Measurements from ENCODE around the gene MTHFSD. TPM values are rescaled to one million over a fixed set of nuclear protein-coding genes. Genes with fewer than 3 reads are reported as not detected.

MTHFSD gene
- total and polyA plus RNA-seq, 7 donors: 5.5 to 18.8 (median 10.9) TPM

DNA sequence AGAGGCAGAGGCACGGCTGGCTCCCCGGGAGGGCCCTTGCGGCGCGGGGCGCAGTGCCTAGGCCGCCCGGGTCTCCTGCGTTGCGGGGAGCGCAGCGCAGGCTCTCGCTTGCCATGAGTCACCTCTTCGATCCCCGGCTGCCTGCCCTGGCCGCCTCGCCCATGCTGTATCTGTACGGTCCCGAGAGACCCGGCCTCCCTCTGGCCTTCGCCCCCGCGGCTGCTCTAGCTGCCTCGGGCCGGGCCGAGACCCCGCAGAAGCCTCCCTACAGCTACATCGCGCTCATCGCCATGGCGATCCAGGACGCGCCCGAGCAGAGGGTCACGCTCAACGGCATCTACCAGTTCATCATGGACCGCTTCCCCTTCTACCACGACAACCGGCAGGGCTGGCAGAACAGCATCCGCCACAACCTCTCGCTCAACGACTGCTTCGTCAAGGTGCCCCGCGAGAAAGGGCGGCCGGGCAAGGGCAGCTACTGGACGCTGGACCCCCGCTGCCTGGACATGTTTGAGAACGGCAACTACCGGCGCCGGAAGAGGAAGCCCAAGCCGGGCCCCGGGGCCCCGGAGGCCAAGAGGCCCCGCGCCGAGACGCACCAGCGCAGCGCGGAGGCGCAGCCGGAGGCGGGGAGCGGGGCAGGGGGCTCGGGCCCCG is 23.7 kb upstream of the MTHFSD start:
- Histone ChIP-seq H3K4me1 (peaks cover 0 to 31% (median 20%) of the 10 kb centered on the region in 4 donors), H3K27ac (peak overlapping the region in 2 of 4 donors; percentile 38 to 39), H3K27me3 (peaks cover 39 to 99% (median 56%) of the 10 kb centered on the region in 3 donors), H3K36me3 (no peaks in the 10 kb centered on the region), H3K9me3 (no peaks in the 10 kb centered on the region), H3K4me3 (peak overlapping the region in 1 of 4 donors; percentile 3)
- intact Hi-C loops (cut with DNase I): loop anchor here (10.0 kb wide), 1 partner anchor 176 kb away; no protein-coding TSS in a partner anchor
- TF ChIP-seq POLR2AphosphoS5 (IDR thresholded peaks at IDR 0.05) (no peak), EP300 (IDR thresholded peaks at IDR 0.05) (no peak), POLR2A (IDR thresholded peaks at IDR 0.05) (no peak)
- TF ChIP-seq, protein P1, sequence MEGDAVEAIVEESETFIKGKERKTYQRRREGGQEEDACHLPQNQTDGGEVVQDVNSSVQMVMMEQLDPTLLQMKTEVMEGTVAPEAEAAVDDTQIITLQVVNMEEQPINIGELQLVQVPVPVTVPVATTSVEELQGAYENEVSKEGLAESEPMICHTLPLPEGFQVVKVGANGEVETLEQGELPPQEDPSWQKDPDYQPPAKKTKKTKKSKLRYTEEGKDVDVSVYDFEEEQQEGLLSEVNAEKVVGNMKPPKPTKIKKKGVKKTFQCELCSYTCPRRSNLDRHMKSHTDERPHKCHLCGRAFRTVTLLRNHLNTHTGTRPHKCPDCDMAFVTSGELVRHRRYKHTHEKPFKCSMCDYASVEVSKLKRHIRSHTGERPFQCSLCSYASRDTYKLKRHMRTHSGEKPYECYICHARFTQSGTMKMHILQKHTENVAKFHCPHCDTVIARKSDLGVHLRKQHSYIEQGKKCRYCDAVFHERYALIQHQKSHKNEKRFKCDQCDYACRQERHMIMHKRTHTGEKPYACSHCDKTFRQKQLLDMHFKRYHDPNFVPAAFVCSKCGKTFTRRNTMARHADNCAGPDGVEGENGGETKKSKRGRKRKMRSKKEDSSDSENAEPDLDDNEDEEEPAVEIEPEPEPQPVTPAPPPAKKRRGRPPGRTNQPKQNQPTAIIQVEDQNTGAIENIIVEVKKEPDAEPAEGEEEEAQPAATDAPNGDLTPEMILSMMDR (IDR thresholded peaks at IDR 0.05): no peak
- no peak for DNase-seq
- WGBS, 2 donors: 6 to 17% methylated on average over 69 of the region's 69 CpGs

DNA sequence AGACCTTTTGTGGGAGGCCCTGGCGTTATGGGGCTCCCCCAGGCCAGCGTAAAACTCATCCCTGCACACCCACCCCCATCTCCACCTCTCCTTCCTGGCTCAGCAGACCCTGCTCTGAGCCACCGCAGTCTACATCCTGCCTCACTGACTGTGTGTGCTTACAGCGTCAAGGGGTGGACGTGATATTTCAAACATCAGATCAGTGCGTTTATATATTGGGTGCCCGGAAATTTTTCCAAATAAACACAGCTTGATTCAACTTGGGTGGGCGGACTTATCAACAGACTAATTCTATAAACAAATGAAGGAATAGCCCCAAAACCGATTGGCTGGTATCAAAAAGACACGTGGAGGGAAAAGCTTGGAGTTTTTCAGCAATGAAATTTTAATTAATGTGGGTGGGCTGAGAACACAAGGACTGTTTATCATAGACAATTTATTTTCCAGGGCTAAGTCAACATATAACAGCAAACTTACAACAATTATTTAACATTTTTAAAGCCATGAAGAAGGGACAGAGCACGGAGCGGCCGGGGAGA is 23.1 kb upstream of the MTHFSD start, which contains the start of gene FOXL1:
FOXL1 (plus strand) TSS at position 489 of the 539 bp plus-strand sequence. CDS start 175 bp downstream, outside the sequence.
- H3K4me1 ChIP-seq: peaks cover 0 to 31% (median 20%) of the 10 kb centered on the region in 4 donors
- peak within 1 kb of the TSS in 1 of 4 donors; percentile 3 for H3K4me3 ChIP-seq
- WGBS, 2 donors: 42 to 58% methylated on average over 13 of the region's 13 CpGs
- intact Hi-C loops (cut with DNase I): loop anchor here (10.0 kb wide), 1 partner anchor 177 kb away; no protein-coding TSS in a partner anchor
- no peaks in the 10 kb centered on the region for H3K9me3 ChIP-seq
- no peak for DNase-seq
- H3K36me3 ChIP-seq: no peaks in the 10 kb centered on the region
- TF ChIP-seq EP300 (IDR thresholded peaks at IDR 0.05) (no peak), POLR2AphosphoS5 (IDR thresholded peaks at IDR 0.05) (no peak), POLR2A (IDR thresholded peaks at IDR 0.05) (no peak)
- TF ChIP-seq, protein P1 (IDR thresholded peaks at IDR 0.05): no peak
- H3K27me3 ChIP-seq: peaks cover 39 to 99% (median 61%) of the 10 kb centered on the region in 3 donors
- peak within 1 kb of the TSS in 2 of 4 donors; percentile 38 to 39 for H3K27ac ChIP-seq

GRCh38 chr16:86577314-86577971 is 22.4 kb upstream of the MTHFSD start:
- no peak for DNase-seq
- H3K4me3 ChIP-seq: no peak overlapping the region
- intact Hi-C loops (cut with DNase I): loop anchor here (10.0 kb wide), 1 partner anchor 177 kb away; no protein-coding TSS in a partner anchor
- 22 to 51% methylated on average over 12 of the region's 12 CpGs for WGBS, 2 donors
- H3K4me1 ChIP-seq: peaks cover 0 to 31% (median 20%) of the 10 kb centered on the region in 4 donors
- no peaks in the 10 kb centered on the region for H3K36me3 ChIP-seq
- TF ChIP-seq POLR2A (IDR thresholded peaks at IDR 0.05): no peak
- no peak for TF ChIP-seq POLR2AphosphoS5 (IDR thresholded peaks at IDR 0.05)
- H3K27me3 ChIP-seq: peaks cover 42 to 100% (median 68%) of the 10 kb centered on the region in 3 donors
- peak overlapping the region in 2 of 4 donors; percentile 2 to 38 for H3K27ac ChIP-seq
- no peaks in the 10 kb centered on the region for H3K9me3 ChIP-seq

DNA sequence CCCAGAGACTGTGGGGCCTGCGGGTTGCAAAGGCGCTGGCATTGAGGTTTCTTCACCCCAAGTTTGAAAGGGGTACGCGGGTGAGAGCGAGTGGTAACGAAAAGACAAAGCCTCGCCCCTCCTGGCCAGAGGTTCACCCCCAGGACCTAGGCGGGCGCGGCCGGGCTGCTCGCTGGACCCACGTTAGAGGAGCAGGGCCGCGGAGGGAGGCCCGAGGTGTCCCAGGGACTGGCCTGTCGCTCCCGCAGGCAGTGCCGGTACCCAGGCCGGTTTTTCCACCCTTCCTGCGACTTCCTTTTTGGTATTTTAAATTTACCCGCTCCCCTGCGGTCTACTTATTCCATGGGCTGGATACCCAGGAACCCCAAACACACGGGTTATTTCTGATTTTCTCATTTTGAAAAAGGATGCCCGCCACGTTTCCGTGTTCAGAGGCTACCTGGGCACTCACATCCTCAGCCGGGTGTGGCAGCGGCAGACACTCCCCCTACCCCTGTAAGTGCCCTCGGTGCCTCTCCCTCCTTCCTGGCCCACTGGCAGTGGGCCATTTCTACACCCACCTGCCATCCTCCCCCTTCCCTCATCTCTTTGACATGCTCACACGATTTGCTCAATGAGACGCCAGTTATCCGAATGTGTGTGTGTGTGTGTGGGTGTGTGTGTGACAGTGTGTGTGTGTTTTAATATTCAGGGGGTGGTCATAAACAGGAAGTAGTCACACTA is 21.7 kb upstream of the MTHFSD start:
- 6 to 12% methylated on average over 33 of the region's 33 CpGs for WGBS, 2 donors
- Histone ChIP-seq H3K36me3 (no peaks in the 10 kb centered on the region), H3K27me3 (peaks cover 46 to 100% (median 75%) of the 10 kb centered on the region in 3 donors), H3K27ac (peak overlapping the region in 3 of 4 donors; percentile 2 to 58 (median 14)), H3K4me3 (peak overlapping the region in 3 of 4 donors; percentile 14 to 35 (median 33)), H3K4me1 (peaks cover 0 to 31% (median 20%) of the 10 kb centered on the region in 4 donors), H3K9me3 (no peaks in the 10 kb centered on the region)
- DNase-seq: no peak
- intact Hi-C loops (cut with DNase I): loop anchor here (10.0 kb wide), 1 partner anchor 178 kb away; no protein-coding TSS in a partner anchor
- TF ChIP-seq EP300 (IDR thresholded peaks at IDR 0.05) (no peak), POLR2AphosphoS5 (IDR thresholded peaks at IDR 0.05) (no peak), POLR2A (IDR thresholded peaks at IDR 0.05) (no peak)
- TF ChIP-seq, protein P1 (IDR thresholded peaks at IDR 0.05): no peak
